Colonic mucosa (tissue), 4 donors: ENCODE results near the gene POLDIP3. TPM values are rescaled to one million over a fixed set of nuclear protein-coding genes. Genes with fewer than 3 reads are reported as not detected.
"Not testable (repeated sequence)": the region's sequence is repeated elsewhere in the genome, so short reads cannot be mapped to it uniquely, and the experiment has no call there.

ENCODE experiments used
- DNase-seq: peaks from one replicate; pipeline ENCODE4 v3.0.0-alpha.2; 2020
- H3K27ac ChIP-seq: fragments of 200-600 bp; one replicate; pipeline ENCODE4 v1.8.0; 2021
- H3K27me3 ChIP-seq: fragments of 200-600 bp; one replicate; pipeline ENCODE4 v1.8.0; 2021
- H3K36me3 ChIP-seq: fragments of 200-600 bp; one replicate; pipeline ENCODE4 v1.8.0; 2021
- H3K4me1 ChIP-seq: fragments of 200-600 bp; one replicate; pipeline ENCODE4 v1.8.0; 2021; ENCODE audit warnings: mild to moderate bottlenecking
- H3K4me3 ChIP-seq: fragments of 200-600 bp; one replicate; pipeline ENCODE4 v1.8.0; 2021
- H3K9ac ChIP-seq, 2 donors: one replicate each; pipeline ENCODE4 v1.7.0; 2013; ENCODE audit warnings: control low read depth in 2 of 2, low read depth in 2 of 2, low read length in 2 of 2
- H3K9me3 ChIP-seq: fragments of 200-600 bp; one replicate; pipeline ENCODE4 v1.8.0; 2021
- CTCF ChIP-seq: fragments of 200-600 bp; IDR thresholded peaks from one replicate; pipeline ENCODE4 v1.8.0; 2022; ENCODE audit warnings: antibody characterized with exemption, mild to moderate bottlenecking
- intact Hi-C: fragments of 100-400 bp; cut with DNase I; formaldehyde crosslinking; loops from one replicate; pipeline ENCODE4 v1.14.1; 2022
- total RNA-seq, 2 donors: library from RNA; stranded (reverse); fragmentation: NEBNext Ultra II Directional in 1 of 2; extraction: Animal tissue kit (Norgen Biotek cat#: 25700) in 1 of 2; gene quantifications; one replicate each; pipeline ENCODE4 v1.2.1, GENCODE V29; 2021
- donor health status: healthy.
- donor health status: DM: no; HTN: no; CAD: no.
- donor health status: DM: no; HTN: no; CAD: no.

Gene POLDIP3
- total RNA-seq, 2 donors from 2014 or later = 55.0 to 68.2 TPM

DNA sequence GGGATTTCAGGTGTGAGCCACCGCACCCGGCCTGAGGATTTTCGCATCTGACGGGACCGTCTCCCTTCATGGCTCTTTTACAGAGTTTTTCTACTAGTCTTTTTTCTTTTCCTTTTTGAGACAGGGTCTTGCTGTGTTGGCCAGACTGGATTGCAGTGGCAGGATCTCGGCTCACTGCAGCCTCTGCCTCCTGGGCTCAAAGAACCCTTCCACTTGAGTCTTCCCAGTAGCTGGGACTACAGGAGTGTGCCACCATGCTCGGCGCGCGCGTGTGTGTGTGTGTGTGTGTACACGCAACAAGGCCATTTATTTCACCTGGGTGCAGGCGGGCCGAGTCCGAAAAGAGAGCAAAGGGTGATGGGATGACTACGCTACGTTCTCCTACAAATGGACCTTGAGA, 50.0 kb downstream of the POLDIP3 start:
- Histone ChIP-seq H3K9me3 (no peaks in the 10 kb centered on the region), H3K27ac (no peak overlapping the region), H3K4me3 (no peak overlapping the region), H3K4me1 (no peaks in the 10 kb centered on the region), H3K36me3 (no peaks in the 10 kb centered on the region), H3K27me3 (no peaks in the 10 kb centered on the region), H3K9ac (no peak overlapping the region)
- TF ChIP-seq CTCF = no peak
- DNase-seq = no peak
- intact Hi-C loops = no loop called here

- H3K9ac ChIP-seq, DNase-seq, H3K4me1 ChIP-seq, H3K27me3 ChIP-seq, H3K27ac ChIP-seq, H3K9me3 ChIP-seq, H3K36me3 ChIP-seq, intact Hi-C loops, H3K4me3 ChIP-seq: not testable (repeated sequence)
These were observed 50.7 kb downstream of the POLDIP3 start for GRCh38 chr22:42563943-42564342.

DNA sequence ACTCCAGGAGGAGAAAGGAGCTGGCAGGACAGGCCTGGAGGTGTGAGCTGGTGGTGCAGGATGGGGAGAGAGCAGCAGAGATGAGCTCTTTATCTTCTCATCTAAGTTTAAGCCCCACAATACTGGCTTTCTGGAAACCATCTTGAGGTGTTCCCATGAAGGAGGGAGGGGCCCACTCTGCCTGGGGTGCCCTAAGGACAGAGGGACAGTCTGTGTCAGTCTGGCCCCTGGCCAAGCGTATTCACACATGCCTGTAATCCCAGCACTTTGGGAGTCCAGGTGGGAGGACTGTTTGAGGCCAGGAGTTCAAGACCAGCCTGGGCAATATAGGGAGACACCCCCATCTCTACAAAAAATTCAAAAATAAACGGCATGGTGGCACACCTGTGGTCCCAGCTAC, 52.0 kb downstream of the POLDIP3 start:
- DNase-seq = no peak
- H3K9ac ChIP-seq = no peak overlapping the region
- no peak for TF ChIP-seq CTCF
- no peak overlapping the region for H3K27ac ChIP-seq
- no peak overlapping the region for H3K4me3 ChIP-seq
- no peaks in the 10 kb centered on the region for H3K27me3 ChIP-seq
- no peaks in the 10 kb centered on the region for H3K9me3 ChIP-seq
- H3K36me3 ChIP-seq = no peaks in the 10 kb centered on the region
- intact Hi-C loops = no loop called here
- H3K4me1 ChIP-seq = no peaks in the 10 kb centered on the region

- Histone ChIP-seq H3K4me1 (no peaks in the 10 kb centered on the region), H3K27ac (no peak overlapping the region), H3K9me3 (no peaks in the 10 kb centered on the region), H3K4me3 (no peak overlapping the region), H3K36me3 (no peaks in the 10 kb centered on the region), H3K27me3 (no peaks in the 10 kb centered on the region), H3K9ac (no peak overlapping the region)
- peak; percentile 40 for DNase-seq
- TF ChIP-seq CTCF = no peak
- intact Hi-C loops = no loop called here
These were observed 52.4 kb downstream of the POLDIP3 start for GRCh38 chr22:42562279-42562678.

DNA sequence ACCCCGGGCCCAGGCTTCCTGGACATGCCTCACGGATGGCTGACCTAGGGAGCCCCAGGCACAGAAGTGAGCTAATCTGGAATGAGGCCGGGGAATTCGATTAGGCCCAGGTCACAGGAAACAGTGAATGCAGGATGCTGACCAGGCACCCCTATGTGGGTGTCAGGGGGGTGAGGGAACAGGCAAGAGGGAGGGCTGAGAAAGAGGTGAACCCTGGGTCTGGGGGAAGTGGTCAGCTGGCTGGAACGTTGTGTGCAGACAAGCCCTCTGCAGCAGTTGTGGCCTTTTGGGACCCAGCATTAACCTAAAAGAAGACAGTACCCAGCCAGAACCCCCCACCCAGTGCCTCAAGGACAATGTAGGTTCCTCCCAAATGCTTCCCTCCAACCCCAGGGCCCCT, 52.8 kb downstream of the POLDIP3 start:
- H3K9ac ChIP-seq = no peak overlapping the region
- H3K27ac ChIP-seq = no peak overlapping the region
- no peak for TF ChIP-seq CTCF
- no peak for DNase-seq
- no peaks in the 10 kb centered on the region for H3K36me3 ChIP-seq
- H3K27me3 ChIP-seq = no peaks in the 10 kb centered on the region
- intact Hi-C loops = no loop called here
- H3K9me3 ChIP-seq = no peaks in the 10 kb centered on the region
- H3K4me3 ChIP-seq = no peak overlapping the region
- H3K4me1 ChIP-seq = no peaks in the 10 kb centered on the region

DNA sequence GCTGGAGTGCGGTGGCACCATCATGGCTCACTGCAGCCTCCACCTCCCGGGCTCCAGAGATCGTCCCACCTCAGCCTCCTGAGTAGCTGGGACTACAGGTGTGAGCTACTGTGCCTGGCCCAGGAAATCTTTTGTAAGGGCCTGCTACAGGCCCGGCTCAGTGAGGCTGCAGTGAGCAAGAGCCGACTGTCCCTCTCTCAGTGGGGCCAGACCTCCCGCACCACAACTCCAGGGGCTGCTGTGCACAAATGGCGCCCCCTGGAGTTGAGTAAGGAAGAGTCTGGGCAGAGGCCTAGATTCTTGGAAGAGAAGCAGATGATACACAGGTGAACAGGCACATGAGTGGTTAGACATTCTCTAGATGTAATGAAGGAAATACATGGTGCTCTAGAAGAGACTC, 53.9 kb downstream of the POLDIP3 start:
- TF ChIP-seq CTCF = peak; percentile 59
- H3K36me3 ChIP-seq = no peaks in the 10 kb centered on the region
- no peaks in the 10 kb centered on the region for H3K9me3 ChIP-seq
- no peaks in the 10 kb centered on the region for H3K27me3 ChIP-seq
- intact Hi-C loops = no loop called here
- no peak overlapping the region for H3K4me3 ChIP-seq
- no peak overlapping the region for H3K9ac ChIP-seq
- H3K27ac ChIP-seq = no peak overlapping the region
- DNase-seq = no peak
- H3K4me1 ChIP-seq = no peaks in the 10 kb centered on the region
